ENCODE results near the gene MESD. TPM values are rescaled to one million over a fixed set of nuclear protein-coding genes. Genes with fewer than 3 reads are reported as not detected.

MESD gene
- total RNA-seq, 4 donors from 2014 or later, result 14.1 to 17.4 (median 14.5) TPM

DNA sequence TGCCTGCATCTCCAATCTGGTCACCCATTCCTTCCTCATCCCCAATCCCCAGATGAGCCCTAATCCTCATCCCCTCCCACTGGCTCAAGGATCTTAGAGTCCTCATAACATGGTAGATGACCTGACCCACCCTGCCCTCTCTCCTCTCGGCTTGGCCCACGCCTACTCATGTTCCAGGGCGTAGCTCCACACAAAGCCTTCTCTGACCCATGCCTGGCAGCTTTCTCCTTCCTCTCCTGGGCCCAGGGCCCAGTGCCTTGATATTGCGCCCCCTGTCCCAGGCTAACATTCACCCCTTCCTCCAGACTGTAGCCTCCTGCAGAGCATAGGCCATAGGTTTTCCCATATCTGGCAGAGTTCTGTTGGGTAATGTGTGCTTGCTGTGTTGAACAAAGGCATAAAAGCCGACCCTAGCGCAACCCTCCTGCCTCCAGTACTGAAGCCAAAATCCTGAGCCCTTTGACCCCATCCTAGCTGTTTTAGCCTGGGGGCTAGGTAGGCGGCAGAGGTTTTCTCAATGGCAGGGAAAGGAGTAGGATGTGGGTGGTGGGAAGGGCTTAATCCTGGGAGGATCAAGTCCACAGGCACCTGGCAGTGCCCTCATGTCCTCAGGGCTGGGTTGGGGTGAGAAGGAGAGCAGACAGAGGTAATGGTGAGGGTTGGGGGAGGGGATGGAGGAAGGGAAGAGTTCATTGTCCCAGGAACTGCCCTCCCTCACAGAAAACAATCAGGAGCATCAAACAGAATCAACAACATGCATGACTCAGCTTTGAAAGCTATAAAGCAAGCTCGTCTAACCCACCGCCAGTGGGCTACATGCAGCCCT is 35.5 kb downstream of the MESD start:
- H3K27me3 ChIP-seq, result no peaks in the 10 kb centered on the region
- WGBS, result 95% methylated on average over 9 of the region's 9 CpGs
- H3K4me1 ChIP-seq, result no peaks in the 10 kb centered on the region
- peaks cover 17 to 51% (median 42%) of the 10 kb centered on the region in 4 donors for H3K36me3 ChIP-seq
- DNase-seq (ENCODE audit: extremely low spot score), result no peak
- no peak overlapping the region for H3K27ac ChIP-seq (replicated peaks in 1 of 4)
- TF ChIP-seq, protein P1, sequence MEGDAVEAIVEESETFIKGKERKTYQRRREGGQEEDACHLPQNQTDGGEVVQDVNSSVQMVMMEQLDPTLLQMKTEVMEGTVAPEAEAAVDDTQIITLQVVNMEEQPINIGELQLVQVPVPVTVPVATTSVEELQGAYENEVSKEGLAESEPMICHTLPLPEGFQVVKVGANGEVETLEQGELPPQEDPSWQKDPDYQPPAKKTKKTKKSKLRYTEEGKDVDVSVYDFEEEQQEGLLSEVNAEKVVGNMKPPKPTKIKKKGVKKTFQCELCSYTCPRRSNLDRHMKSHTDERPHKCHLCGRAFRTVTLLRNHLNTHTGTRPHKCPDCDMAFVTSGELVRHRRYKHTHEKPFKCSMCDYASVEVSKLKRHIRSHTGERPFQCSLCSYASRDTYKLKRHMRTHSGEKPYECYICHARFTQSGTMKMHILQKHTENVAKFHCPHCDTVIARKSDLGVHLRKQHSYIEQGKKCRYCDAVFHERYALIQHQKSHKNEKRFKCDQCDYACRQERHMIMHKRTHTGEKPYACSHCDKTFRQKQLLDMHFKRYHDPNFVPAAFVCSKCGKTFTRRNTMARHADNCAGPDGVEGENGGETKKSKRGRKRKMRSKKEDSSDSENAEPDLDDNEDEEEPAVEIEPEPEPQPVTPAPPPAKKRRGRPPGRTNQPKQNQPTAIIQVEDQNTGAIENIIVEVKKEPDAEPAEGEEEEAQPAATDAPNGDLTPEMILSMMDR (IDR thresholded peaks at IDR 0.05), result no peak
- TF ChIP-seq POLR2AphosphoS5 (IDR thresholded peaks at IDR 0.05), result no peak
- no peak for TF ChIP-seq POLR2A (IDR thresholded peaks at IDR 0.05; ENCODE audit: low read depth)
- TF ChIP-seq EP300 (IDR thresholded peaks at IDR 0.05), result no peak
- no peak overlapping the region for H3K4me3 ChIP-seq
- no peaks in the 10 kb centered on the region for H3K9me3 ChIP-seq
- intact Hi-C loops (cut with DNase I), result no loop called here

DNA sequence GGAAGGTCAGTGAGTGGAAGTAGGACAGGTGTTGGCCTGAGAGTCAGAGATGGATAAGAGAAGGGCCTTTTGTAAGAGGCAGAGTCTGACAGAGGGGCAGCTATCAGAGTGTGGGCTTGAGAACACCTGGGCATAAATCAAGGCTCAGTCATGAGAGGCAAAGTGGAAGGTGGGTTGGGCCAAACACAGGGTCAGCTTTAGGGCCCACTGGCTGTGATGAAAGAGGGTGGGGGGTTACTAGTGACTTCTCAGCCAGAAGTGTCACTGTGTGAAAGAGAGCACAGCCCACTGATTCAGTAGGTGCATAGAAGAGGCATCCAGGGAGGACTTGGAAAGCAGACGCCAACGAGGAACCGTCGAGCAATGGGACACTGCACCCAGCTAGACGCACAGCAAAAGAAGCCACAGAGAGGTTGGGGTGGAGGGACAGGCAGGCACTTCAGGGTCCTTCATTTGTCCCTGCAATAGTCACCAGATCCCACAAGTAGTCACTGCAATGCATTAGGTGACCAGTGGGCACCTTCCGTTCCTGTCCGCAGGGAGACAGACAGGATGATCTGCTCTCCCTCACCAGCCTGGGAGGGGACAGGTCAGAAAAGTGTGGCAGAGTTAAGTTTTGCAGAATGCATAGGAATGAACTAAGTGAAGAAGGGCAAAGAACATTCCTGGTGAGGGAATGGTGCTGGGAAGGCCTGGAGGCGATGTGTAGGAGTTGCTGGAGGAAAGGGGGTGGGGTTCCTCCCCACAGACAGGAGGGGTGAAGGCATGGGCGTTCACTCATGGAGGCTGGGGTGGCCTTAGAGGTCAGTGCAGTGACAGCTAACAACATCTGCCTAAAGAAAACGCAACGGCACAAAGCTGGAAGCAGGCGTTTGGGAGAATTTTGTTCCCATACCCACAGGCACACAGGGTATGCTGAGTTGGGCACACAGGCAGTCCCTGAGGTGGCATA is 36.3 kb downstream of the MESD start:
- H3K9me3 ChIP-seq, result no peaks in the 10 kb centered on the region
- H3K36me3 ChIP-seq, result peaks cover 17 to 51% (median 42%) of the 10 kb centered on the region in 4 donors
- H3K27me3 ChIP-seq, result no peaks in the 10 kb centered on the region
- no peak overlapping the region for H3K27ac ChIP-seq (replicated peaks in 1 of 4)
- TF ChIP-seq POLR2A (IDR thresholded peaks at IDR 0.05; ENCODE audit: low read depth), result no peak
- TF ChIP-seq EP300 (IDR thresholded peaks at IDR 0.05), result no peak
- no peak overlapping the region for H3K4me3 ChIP-seq
- DNase-seq (ENCODE audit: extremely low spot score), result no peak
- intact Hi-C loops (cut with DNase I), result no loop called here
- 93% methylated on average over 12 of the region's 12 CpGs for WGBS
- no peaks in the 10 kb centered on the region for H3K4me1 ChIP-seq

DNA sequence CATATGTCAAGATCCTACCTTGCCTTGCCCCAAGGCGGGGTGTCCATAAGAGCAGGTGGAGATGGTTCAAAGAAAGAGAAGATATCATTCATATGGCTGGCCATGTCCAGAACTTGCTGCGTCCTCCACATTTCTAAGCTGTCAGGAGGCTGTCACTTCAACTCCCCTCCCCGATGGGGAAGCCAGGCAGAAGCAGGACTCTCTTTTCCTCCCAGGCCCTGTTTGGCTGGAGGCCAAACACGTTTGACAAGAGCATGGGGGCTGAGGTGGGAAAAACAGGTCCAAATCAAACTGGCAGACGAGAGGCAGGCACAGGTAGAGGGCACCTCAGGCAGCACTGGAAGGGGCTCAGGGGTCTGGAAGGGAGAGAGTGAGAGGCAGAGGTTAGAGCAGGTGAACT is 37.7 kb downstream of the MESD start:
- TF ChIP-seq POLR2AphosphoS5 (IDR thresholded peaks at IDR 0.05), result no peak
- TF ChIP-seq, protein P1 (IDR thresholded peaks at IDR 0.05), result no peak
- TF ChIP-seq EP300 (IDR thresholded peaks at IDR 0.05), result no peak
- TF ChIP-seq POLR2A (IDR thresholded peaks at IDR 0.05; ENCODE audit: low read depth), result no peak
- no peak for DNase-seq (ENCODE audit: extremely low spot score)
- Histone ChIP-seq H3K9me3 (no peaks in the 10 kb centered on the region), H3K36me3 (peaks cover 25 to 64% (median 54%) of the 10 kb centered on the region in 4 donors), H3K4me1 (no peaks in the 10 kb centered on the region), H3K27ac (replicated peaks in 1 of 4) (no peak overlapping the region), H3K4me3 (no peak overlapping the region), H3K27me3 (no peaks in the 10 kb centered on the region)
- 76% methylated on average over 5 of the region's 5 CpGs for WGBS
- intact Hi-C loops (cut with DNase I), result no loop called here

DNA sequence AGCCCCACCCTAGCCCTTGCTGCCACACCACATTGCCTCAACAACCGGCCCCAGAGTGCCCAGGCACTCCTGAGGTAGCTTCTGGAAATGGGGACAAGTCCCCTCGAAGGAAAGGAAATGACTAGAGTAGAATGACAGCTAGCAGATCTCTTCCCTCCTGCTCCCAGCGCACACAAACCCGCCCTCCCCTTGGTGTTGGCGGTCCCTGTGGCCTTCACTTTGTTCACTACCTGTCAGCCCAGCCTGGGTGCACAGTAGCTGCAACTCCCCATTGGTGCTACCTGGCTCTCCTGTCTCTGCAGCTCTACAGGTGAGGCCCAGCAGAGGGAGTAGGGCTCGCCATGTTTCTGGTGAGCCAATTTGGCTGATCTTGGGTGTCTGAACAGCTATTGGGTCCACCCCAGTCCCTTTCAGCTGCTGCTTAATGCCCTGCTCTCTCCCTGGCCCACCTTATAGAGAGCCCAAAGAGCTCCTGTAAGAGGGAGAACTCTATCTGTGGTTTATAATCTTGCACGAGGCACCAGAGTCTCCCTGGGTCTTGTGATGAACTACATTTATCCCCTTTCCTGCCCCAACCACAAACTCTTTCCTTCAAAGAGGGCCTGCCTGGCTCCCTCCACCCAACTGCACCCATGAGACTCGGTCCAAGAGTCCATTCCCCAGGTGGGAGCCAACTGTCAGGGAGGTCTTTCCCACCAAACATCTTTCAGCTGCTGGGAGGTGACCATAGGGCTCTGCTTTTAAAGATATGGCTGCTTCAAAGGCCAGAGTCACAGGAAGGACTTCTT is 39.1 kb downstream of the MESD start:
- TF ChIP-seq POLR2AphosphoS5 (IDR thresholded peaks at IDR 0.05) (no peak), EP300 (IDR thresholded peaks at IDR 0.05) (no peak)
- TF ChIP-seq, protein P1 (IDR thresholded peaks at IDR 0.05), result no peak
- H3K4me3 ChIP-seq, result no peak overlapping the region
- DNase-seq (ENCODE audit: extremely low spot score), result no peak
- H3K4me1 ChIP-seq, result no peaks in the 10 kb centered on the region
- intact Hi-C loops (cut with DNase I), result no loop called here
- H3K27ac ChIP-seq (replicated peaks in 1 of 4), result no peak overlapping the region
- H3K27me3 ChIP-seq, result no peaks in the 10 kb centered on the region
- WGBS, result 93% methylated on average over 8 of the region's 8 CpGs
- H3K36me3 ChIP-seq, result peaks cover 25 to 78% (median 66%) of the 10 kb centered on the region in 4 donors
- H3K9me3 ChIP-seq, result no peaks in the 10 kb centered on the region

Measured in esophagus muscularis mucosa (tissue), 4 donors.